ENCODE data around the gene CACHD1.

The CACHD1 gene

DNA sequence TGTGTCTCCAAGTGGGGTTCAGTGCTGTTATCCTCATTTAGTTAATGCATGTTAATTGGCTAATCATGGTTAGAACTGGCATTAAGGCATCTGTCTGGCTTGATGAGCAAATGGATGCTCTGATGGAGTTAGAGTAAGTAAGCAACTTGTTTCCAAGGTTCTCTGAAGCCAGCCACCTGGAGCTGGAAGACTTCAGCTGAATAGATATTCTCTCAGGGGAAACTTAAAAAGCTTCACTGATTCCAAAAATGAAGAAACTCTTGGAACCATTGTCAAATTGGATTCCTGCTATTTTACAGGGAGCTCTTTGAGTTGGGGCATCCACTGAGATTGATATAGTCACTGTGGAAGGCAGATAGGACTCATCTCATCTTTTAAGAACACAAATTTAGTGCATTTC, 118.9 kb downstream of the CACHD1 start:
- CTCF ChIA-PET, result interaction anchor here (1.0 kb wide), 1 partner anchor 320 kb away, joined by 3 read pairs; no protein-coding TSS in a partner anchor
- H3K4me3 ChIP-seq (ENCODE audit: low read depth, low read length), result no peak overlapping the region
- POLR2A ChIA-PET, result no interaction called here
- TF ChIP-seq CTCF (IDR thresholded peaks at IDR 0.05; ENCODE audit: insufficient read depth, low read length, missing control alignments), result no peak
- no peak for DNase-seq (ENCODE audit: low read depth, low spot score)

DNA sequence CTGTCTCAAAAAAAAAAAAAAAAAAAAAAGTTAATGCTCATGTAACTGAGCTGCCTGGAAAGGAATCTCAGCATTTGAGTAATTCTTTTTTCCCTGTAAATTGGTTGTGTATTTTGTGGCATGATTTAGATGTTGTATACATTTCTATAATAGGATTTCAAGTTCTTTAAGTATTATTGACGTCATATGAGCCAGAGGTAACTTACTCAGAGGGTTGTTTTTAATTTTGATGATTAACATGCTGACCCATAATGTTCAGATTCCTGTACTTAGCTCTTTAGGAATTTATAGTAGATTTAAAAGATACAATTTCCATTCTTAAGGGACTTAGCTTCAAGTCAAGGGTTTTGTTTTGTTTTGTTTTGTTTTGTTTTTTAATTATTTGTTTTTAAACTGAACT, 120.4 kb downstream of the CACHD1 start:
- H3K4me3 ChIP-seq (ENCODE audit: low read depth, low read length), result no peak overlapping the region
- no peak for TF ChIP-seq CTCF (IDR thresholded peaks at IDR 0.05; ENCODE audit: insufficient read depth, low read length, missing control alignments)
- DNase-seq (ENCODE audit: low read depth, low spot score), result no peak
- POLR2A ChIA-PET, result no interaction called here
- CTCF ChIA-PET, result interaction anchor here (1.2 kb wide), 1 partner anchor 12 kb away, joined by 6 read pairs; no protein-coding TSS in a partner anchor

- H3K4me3 ChIP-seq (ENCODE audit: low read depth, low read length), result no peak overlapping the region
- DNase-seq (ENCODE audit: low read depth, low spot score), result no peak
- no peak for TF ChIP-seq CTCF (IDR thresholded peaks at IDR 0.05; ENCODE audit: insufficient read depth, low read length, missing control alignments)
- ChIA-PET POLR2A (no interaction called here), CTCF (no interaction called here)
These were observed 124.5 kb downstream of the CACHD1 start for GRCh38 chr1:64594446-64594845.

GRCh38 chr1:64595871-64596515, 126.1 kb downstream of the CACHD1 start:
- TF ChIP-seq CTCF (IDR thresholded peaks at IDR 0.05; ENCODE audit: insufficient read depth, low read length, missing control alignments), result no peak
- CTCF ChIA-PET, result interaction anchor here (1.2 kb wide), 1 partner anchor 20 kb away, joined by 3 read pairs; no protein-coding TSS in a partner anchor
- POLR2A ChIA-PET, result no interaction called here
- no peak overlapping the region for H3K4me3 ChIP-seq (ENCODE audit: low read depth, low read length)
- no peak for DNase-seq (ENCODE audit: low read depth, low spot score)

- ChIA-PET POLR2A (no interaction called here), CTCF (interaction anchor here (1.2 kb wide), 1 partner anchor 19 kb away, joined by 3 read pairs; no protein-coding TSS in a partner anchor)
- H3K4me3 ChIP-seq (ENCODE audit: low read depth, low read length), result no peak overlapping the region
- no peak for DNase-seq (ENCODE audit: low read depth, low spot score)
- TF ChIP-seq CTCF (IDR thresholded peaks at IDR 0.05; ENCODE audit: insufficient read depth, low read length, missing control alignments), result no peak
These were observed 127.2 kb downstream of the CACHD1 start for GRCh38 chr1:64597113-64597512.

GRCh38 chr1:64598100-64598571, 128.2 kb downstream of the CACHD1 start:
- DNase-seq (ENCODE audit: low read depth, low spot score), result peak; percentile 54
- ChIA-PET CTCF (no interaction called here), POLR2A (interaction anchor here (0.7 kb wide), 1 partner anchor 19 kb away, joined by 3 read pairs; no protein-coding TSS in a partner anchor)
- peak overlapping the region; percentile 26 for H3K4me3 ChIP-seq (ENCODE audit: low read depth, low read length)
- no peak for TF ChIP-seq CTCF (IDR thresholded peaks at IDR 0.05; ENCODE audit: insufficient read depth, low read length, missing control alignments)

Measured in AG04449 (cell line).